HG02840 (cell line): ENCODE measurements around the gene MTMR3.

Experiments used
- ATAC-seq: cut with Tn5 transposase; IDR thresholded peaks from one replicate; pipeline ENCODE4 v1.9.1; 2021; ENCODE audit warnings: mild to moderate bottlenecking, moderate library complexity, moderate number of reproducible peaks; ENCODE audit not compliant: unreplicated experiment, low FRiP score

Gene MTMR3

DNA sequence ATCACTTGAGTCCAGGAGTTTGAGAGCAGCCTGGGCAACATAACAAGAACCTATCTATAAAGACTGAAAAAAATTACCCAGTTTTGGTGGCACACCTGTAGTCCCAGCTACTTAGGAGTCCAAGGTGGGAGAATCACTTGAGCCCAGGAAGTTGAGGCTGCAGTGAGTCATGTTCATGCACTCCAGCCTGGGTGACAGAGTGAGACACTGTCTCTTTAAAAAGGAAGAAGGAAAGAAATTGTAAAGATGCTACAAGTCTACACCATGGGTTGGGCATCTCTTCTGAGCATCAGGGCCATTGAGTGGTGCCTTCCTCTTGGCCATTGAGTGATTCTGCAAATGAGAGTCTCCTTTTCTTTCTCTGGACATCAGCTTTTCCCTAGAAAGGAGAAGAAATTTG, 15.7 kb upstream of the MTMR3 start:
- no peak for ATAC-seq

DNA sequence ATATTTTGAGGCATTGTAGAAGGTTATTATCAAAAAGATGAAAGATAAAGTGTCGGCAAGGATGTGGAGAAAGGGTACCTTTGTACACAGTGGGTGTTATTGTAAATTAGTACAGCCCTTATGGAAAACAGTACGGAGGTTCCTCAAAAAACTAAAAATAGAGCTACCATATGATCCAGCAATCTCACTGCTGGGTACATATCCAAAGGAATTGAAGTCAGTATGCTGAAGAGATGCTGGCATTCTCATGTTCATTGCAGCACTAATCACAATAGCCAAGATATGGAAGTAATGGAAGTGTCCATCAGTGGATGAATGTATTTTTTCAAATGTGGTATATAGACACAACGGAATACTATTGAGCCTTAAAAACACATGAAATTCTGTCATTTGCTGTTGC, 15.1 kb upstream of the MTMR3 start:
- no peak for ATAC-seq

- ATAC-seq, result no peak
Observed at GRCh38 chr22:29870574-29870973, 12.4 kb upstream of the MTMR3 start.

GRCh38 chr22:29871684-29872083, 11.3 kb upstream of the MTMR3 start:
- no peak for ATAC-seq

- no peak for ATAC-seq
Observed at GRCh38 chr22:29872144-29872893, 10.7 kb upstream of the MTMR3 start.

- no peak for ATAC-seq
Observed at GRCh38 chr22:29872989-29873388, 10.0 kb upstream of the MTMR3 start.

DNA sequence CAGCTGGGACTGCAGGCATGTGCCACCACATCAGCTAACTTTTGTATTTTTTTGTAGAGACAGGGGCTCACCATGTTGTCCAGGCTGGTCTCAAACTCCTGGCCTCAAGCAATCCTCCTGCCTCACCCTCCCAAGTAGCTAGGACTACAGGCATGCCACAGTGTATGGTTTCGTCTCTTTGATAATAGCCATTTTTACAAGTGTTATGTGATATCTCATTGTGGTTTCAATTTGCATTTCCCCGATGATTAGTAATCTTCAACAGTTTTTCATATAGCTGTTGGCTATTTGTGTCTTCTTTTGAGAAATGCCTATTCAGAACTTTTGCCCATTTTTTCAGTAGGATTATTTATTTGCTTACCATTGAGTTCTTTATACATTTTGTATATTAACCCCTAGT, 9.0 kb upstream of the MTMR3 start:
- no peak for ATAC-seq

DNA sequence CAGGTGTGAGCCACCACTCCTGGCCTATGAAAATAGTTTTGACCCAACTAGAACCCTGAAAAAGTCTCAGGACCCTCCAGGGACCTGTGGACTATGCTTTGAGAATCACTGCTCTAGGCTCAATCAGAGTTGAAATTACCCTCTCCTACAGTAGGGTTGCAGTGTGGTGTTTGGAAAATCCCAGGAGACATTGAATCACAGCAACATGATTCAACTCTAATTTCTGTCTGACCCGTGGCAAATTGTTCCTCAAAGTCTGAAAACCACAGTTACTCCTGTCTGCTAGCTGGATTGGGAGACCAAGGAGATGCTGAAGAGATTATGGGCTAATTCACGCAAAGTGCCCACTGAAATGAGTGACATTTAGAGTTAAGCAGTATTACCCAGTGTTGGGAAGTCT, 5.4 kb upstream of the MTMR3 start:
- ATAC-seq, result no peak

DNA sequence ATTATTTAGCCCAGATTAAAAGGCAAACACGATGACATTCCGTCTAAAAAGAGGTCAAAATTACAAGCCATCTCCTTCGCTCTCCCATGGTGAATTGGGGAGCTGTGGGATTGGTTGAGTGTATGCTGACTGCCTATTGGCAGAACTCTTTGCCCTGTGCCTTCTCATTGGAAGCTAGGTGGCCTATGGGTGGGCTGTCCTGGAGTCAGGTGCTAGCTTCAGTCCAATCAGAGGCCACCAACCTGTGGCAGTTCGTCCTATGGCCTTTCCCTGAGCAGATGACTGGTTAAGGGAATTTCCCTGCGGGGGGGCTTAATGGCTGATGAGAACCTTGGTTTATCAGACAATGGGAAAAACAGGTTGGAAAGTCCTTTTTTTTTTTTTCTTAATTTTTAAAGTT, 3.2 kb upstream of the MTMR3 start:
- ATAC-seq, result no peak

DNA sequence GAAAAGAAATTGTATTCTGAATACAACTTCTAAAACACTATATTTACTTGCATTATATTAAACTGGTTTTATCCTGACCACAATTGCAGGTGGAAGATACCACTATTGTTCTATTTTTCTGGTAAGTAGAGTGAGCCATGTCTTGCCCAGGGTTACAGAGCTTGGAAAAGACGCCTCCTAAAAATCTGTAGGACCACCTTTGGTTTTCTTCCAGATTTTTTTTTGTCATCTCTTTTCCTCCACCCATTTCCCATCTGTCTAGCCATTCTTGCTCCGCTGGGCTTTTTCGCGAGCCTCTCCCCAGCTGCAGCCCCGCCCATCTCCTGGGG, 294 bp upstream of the MTMR3 start:
- no peak for ATAC-seq

- no peak for ATAC-seq
Observed at GRCh38 chr22:29883775-29884097, 762 bp downstream of the MTMR3 start.

GRCh38 chr22:29885610-29886009, 2.6 kb downstream of the MTMR3 start:
- no peak for ATAC-seq

GRCh38 chr22:29886596-29886995, 3.6 kb downstream of the MTMR3 start:
- ATAC-seq, result no peak

DNA sequence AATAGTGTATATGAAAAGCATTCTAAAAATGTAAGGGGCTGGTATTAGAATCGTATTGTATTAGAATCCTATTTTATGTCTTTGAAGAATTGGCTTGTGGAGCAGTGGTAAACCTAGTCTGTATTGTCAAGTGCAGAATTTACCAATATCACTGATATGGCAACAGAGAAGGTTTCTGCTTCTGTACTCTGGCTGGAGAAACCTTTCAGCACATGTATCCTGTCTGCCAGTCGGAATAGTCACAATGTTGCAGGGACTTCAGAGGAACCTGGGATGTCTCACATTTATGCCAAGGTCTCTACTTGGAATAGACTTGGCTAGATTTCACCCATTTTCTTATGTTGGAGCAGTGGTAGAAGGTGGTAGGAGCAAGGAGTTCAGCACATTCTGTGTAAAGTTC, 4.4 kb downstream of the MTMR3 start:
- no peak for ATAC-seq

GRCh38 chr22:29890760-29891159, 7.8 kb downstream of the MTMR3 start:
- ATAC-seq, result no peak

DNA sequence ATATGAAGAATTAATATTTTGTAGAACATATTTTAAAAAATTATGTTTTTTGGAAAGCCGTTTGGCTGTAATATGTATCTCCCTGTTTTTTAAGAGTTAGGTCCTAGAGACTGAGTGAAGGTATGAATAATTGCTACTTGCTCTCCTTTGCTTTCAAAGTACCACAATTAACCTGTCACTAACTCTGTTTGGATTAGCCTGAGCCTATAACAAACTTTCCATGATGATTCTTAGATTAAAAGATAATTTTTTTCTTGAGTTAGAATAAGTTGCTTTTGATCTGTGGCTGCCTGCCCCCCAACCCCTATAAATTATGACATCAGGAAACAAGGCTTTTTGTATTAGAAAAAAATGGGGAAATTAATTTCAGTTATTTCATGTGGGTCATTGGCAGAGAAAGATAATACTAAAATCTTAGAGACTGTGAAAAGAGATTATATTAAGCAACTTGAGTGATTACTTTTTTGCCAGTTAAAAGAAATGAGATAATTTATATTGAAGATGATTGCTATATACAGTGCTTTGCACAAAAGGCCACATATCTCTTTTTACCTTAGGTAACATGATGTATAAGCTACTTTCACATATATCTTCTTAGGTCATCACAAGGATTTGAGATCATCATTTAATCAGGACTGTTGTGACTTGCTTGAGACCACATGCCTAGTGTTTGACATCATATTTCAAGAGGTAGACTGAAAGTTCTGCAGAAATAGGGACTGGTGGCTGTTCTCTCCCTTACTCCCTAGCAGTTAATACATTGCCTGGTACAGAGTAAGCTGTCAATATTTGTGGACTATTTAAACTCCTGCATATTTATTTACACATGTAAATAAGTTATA, 9.6 kb downstream of the MTMR3 start:
- ATAC-seq, result no peak

DNA sequence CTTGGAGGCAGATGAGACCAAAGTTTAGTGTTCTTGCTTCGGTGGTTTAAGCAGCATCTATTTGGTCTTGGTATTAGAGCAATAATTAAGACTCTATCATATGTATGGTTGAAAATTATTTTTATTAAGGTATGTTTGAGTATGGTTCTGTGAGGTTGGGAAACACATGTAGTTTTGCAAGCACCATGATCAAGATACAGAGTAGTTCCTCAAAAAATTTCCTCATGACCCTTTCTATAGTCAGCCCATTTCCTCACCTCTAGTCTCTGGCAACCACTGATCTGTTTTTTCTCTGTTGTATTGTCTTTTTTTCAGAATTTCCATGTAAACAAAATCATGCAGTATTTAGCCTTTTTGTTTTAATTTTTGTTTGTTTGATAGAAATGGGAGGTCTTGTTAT, 18.4 kb downstream of the MTMR3 start:
- ATAC-seq, result no peak

DNA sequence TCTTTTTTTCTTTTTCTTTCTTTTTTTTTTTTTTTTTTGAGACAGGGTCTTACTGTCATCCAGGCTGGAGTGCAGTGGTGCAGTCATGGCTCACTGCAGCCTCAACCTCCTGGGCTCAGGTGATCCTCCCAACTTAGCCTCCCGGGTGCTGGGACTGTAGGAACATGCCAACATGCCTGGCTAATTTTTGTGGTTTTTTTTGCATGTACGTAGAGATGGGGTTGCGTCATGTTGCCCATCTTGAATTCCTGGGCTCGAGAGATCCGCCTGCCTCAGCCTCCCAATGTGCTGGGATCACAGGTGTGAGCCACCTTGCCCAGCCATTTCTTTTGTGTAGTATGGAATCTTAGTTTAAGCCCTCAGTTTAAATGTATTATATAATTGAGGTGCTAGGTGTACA, 20.4 kb downstream of the MTMR3 start:
- no peak for ATAC-seq

GRCh38 chr22:29904020-29904419, 21.0 kb downstream of the MTMR3 start:
- no peak for ATAC-seq

GRCh38 chr22:29907753-29908515, 25.0 kb downstream of the MTMR3 start:
- ATAC-seq, result no peak

- ATAC-seq, result no peak
Observed at GRCh38 chr22:29912141-29912540, 29.2 kb downstream of the MTMR3 start.
